Activated CD4-positive, alpha-beta T cell treated with anti-CD3 and anti-CD28 coated beads for 36 hours (primary cell): ENCODE results near the gene ADGRV1. TPM values are rescaled to one million over a fixed set of nuclear protein-coding genes. Genes with fewer than 3 reads are reported as not detected.
"Not testable (repeated sequence)": the region's sequence is repeated elsewhere in the genome, so short reads cannot be mapped to it uniquely, and the experiment has no call there.

Experiments
- ATAC-seq: fragments of 200-7000 bp; cut with Tn5 transposase; one replicate; pipeline ENCODE4 v1.10.0; 2021; ENCODE audit warnings: mild to moderate bottlenecking, moderate library complexity
- CTCF ChIA-PET: fragments of 350-600 bp; sonication (Branson Sonifier 250); formaldehyde crosslinking; loops from one replicate; lab custom pipeline; 2021; ENCODE audit warnings: antibody characterized with exemption; lab: Charles Lee
- POLR2A ChIA-PET: fragments of 350-600 bp; sonication (Branson Sonifier 250); formaldehyde crosslinking; loops from one replicate; lab custom pipeline; 2021; ENCODE audit warnings: antibody characterized with exemption, inconsistent platforms; lab: Charles Lee
- DNase-seq: peaks from one replicate; pipeline ENCODE4 v3.0.0-alpha.2; 2020
- H3K27ac Mint-ChIP-seq: one replicate; pipeline ENCODE4 v1.8.0; 2021; ENCODE audit warnings: mixed read lengths
- H3K27me3 Mint-ChIP-seq: one replicate; pipeline ENCODE4 v1.8.0; 2021; ENCODE audit warnings: mixed read lengths
- H3K36me3 Mint-ChIP-seq: one replicate; pipeline ENCODE4 v1.8.0; 2021; ENCODE audit warnings: low read depth, mixed read lengths
- H3K4me1 Mint-ChIP-seq: one replicate; pipeline ENCODE4 v1.8.0; 2021; ENCODE audit warnings: mixed read lengths
- H3K4me3 Mint-ChIP-seq: one replicate; pipeline ENCODE4 v1.8.0; 2021; ENCODE audit warnings: mild to moderate bottlenecking, moderate library complexity, mixed read lengths
- H3K9me3 Mint-ChIP-seq: one replicate; pipeline ENCODE4 v1.8.0; 2021; ENCODE audit warnings: low read depth, mixed read lengths
- intact Hi-C, 2 experiments: fragments of 100-400 bp; cut with DNase I in 1 of 2; cut with micrococcal nuclease in 1 of 2; formaldehyde crosslinking; loops; one replicate each; pipeline versions ENCODE4 v1.14.2 to v1.15.1; 2022 to 2024; cut with DNase I, micrococcal nuclease
- total RNA-seq, 2 experiments: library from RNA; stranded (reverse); gene quantifications; one replicate each; pipeline ENCODE4 v1.2.3, GENCODE V29; 2021

Gene ADGRV1
- total RNA-seq, 2 experiments from 2014 or later = 0.02 to 0.12 TPM

DNA sequence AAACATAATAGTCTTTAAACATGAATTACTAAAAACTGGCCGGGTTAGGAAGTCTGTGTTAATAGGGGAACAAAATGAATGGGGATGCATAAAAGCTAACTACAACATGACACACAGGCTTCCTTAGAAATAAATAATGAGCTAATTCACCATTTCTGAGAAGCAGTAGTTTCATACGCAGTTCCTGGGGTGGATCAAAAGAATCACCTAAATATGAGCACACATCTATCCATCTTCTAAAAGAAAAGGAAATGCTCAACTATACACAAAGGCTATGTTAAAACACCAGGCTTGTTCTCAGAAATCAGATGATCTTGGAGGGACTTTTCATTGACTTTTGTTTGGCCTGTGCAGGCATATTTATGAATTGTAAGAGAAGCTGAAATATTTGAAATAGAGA, 451.5 kb downstream of the ADGRV1 start:
- no peak for DNase-seq
- H3K4me1 Mint-ChIP-seq = no peaks in the 10 kb centered on the region
- no peak overlapping the region for H3K27ac Mint-ChIP-seq
- intact Hi-C loops = no loop called here
- H3K4me3 Mint-ChIP-seq = no peak overlapping the region
- ChIA-PET POLR2A (interaction anchor here (0.6 kb wide), 1 partner anchor 31 kb away, joined by 7 read pairs; no protein-coding TSS in a partner anchor), CTCF (no interaction called here)
- ATAC-seq = no peak
- no peaks in the 10 kb centered on the region for H3K36me3 Mint-ChIP-seq
- peaks cover 24% of the 10 kb centered on the region for H3K27me3 Mint-ChIP-seq
- H3K9me3 Mint-ChIP-seq = peaks cover under 1% of the 10 kb centered on the region

DNA sequence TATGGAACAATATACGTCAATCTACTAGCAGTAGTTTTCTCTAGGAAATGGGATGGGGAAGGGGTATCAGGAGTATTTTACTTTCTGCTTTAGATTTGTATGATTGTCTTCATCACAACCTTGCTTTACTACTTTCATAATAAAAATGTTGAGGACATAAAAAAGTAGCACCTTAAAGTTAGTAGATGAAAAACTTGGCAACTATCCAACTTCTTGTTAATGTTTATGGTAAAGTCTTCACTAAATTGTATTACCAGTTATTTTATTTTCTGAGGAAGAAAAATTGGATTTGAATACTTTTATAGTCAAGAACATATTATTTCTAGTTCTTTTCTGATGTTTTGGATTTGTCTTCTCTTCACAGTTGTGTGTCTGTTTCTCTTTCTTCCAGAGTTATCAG, 452.4 kb downstream of the ADGRV1 start:
- Mint-ChIP-seq H3K4me3 (no peak overlapping the region), H3K4me1 (no peaks in the 10 kb centered on the region), H3K36me3 (no peaks in the 10 kb centered on the region), H3K27ac (no peak overlapping the region), H3K9me3 (peaks cover 2% of the 10 kb centered on the region), H3K27me3 (peaks cover 24% of the 10 kb centered on the region)
- intact Hi-C loops = no loop called here
- ATAC-seq = no peak
- DNase-seq = no peak
- ChIA-PET POLR2A (no interaction called here), CTCF (no interaction called here)

DNA sequence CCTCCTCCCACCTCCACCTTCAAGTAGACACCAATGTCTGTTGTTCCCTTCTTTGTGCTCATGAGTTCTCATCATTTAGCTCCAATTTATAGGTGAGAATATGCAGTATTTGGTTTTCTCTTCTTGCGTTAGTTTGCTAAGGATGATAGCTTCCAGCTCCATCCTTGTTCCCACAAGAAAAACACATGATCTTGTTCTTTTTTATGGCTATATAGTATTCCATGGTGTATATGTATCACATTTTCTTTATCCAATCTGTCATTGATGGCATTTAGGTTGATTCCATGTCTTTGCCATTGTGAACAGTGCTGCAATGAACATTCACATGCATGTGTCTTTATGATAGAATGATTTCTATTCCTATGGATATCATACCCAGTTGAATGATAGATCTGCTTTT, 454.3 kb downstream of the ADGRV1 start:
- H3K36me3 Mint-ChIP-seq, POLR2A ChIA-PET, H3K4me1 Mint-ChIP-seq, intact Hi-C loops, H3K9me3 Mint-ChIP-seq, DNase-seq, H3K4me3 Mint-ChIP-seq, H3K27ac Mint-ChIP-seq, ATAC-seq: not testable (repeated sequence)
- CTCF ChIA-PET = interaction anchor here (0.7 to 1.4 kb wide), 4 partner anchors 27 to 401 kb away, joined by 3 to 5 read pairs (median 3); no protein-coding TSS in a partner anchor
- peaks cover 27% of the 10 kb centered on the region for H3K27me3 Mint-ChIP-seq

DNA sequence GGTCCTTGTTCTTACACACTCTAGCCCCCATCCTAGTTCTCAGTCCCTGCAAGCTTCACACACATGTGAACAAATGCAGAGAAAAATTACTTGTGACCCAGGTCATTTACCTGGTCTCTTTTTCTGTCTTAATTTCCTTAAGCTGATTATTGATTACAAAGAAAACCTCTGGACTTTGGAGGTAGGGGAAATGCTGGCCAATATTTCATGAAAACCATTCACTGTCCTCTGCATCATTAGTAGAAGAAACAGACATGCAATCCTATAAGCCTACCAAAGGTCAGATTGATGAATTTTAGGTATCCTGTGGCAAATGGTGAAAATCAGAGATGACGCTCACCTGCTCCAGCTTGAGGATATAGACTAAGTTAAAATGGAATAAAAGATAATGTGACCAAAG, 457.7 kb downstream of the ADGRV1 start:
- Mint-ChIP-seq H3K9me3 (peaks cover 2% of the 10 kb centered on the region), H3K27me3 (peaks cover 22% of the 10 kb centered on the region), H3K4me1 (no peaks in the 10 kb centered on the region), H3K36me3 (no peaks in the 10 kb centered on the region), H3K27ac (no peak overlapping the region), H3K4me3 (no peak overlapping the region)
- ATAC-seq (no peak), DNase-seq (no peak)
- ChIA-PET CTCF (interaction anchor here (0.8 kb wide), 1 partner anchor 9 kb away, joined by 3 read pairs; no protein-coding TSS in a partner anchor), POLR2A (no interaction called here)
- intact Hi-C loops = no loop called here

DNA sequence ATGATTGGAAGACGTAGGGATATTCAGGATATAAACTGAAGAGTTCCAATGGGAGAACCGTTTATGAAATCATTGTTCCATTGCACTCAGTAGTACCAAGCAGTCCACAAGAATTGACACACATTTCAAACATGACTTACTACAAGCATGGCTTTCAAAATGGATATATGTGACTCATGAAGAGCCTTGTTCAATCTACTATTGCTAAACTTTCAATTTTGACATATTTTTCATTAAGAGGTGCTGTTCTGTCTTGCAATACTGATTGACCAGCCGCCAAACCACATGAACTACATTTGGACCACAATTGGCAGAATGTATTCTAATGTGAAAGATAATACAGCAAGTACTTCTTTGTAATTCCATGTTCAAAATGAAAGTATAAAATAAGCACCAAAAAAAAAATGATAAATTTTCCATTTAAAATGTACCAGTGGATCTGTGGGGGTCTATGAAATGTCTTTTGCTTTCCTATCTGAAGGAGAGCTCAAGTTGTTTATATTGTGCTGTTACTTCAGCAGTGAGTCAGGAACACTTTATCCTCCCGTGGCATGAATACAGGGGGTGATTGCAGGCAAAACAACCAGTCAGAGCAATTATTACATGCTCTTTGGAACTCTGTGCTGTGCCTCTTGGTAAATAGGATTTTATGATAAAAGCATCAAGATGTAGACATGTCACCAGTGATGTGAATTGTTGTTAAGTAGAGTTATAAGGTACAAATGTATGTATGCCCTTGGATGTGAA, 458.5 kb downstream of the ADGRV1 start:
- Mint-ChIP-seq H3K4me3 (no peak overlapping the region), H3K36me3 (no peaks in the 10 kb centered on the region), H3K9me3 (peaks cover 2% of the 10 kb centered on the region), H3K27me3 (peaks cover 17% of the 10 kb centered on the region), H3K27ac (no peak overlapping the region), H3K4me1 (no peaks in the 10 kb centered on the region)
- ChIA-PET CTCF (interaction anchor here (0.8 kb wide), 1 partner anchor 9 kb away, joined by 3 read pairs; no protein-coding TSS in a partner anchor), POLR2A (no interaction called here)
- ATAC-seq = no peak
- DNase-seq = no peak
- intact Hi-C loops = no loop called here

DNA sequence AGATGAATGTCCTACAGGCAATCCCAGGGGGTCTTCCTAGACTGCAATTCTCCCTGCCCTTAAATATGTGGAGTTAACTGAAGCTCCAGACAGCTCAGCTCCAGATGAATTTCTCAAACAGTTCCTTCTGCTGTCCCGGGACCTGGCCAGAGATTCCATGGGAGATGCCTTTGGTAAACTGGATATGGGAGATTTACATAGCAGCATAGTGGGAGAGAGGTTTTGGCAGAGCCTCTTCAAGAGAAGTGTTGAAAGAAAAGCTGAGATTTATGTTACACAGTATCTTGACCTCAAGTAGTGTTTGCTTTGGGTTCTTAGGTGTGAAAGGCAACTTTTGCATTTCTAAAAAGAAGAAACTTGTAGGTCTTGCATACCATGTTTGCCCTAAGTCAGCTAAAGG, 459.6 kb downstream of the ADGRV1 start:
- POLR2A ChIA-PET = no interaction called here

DNA sequence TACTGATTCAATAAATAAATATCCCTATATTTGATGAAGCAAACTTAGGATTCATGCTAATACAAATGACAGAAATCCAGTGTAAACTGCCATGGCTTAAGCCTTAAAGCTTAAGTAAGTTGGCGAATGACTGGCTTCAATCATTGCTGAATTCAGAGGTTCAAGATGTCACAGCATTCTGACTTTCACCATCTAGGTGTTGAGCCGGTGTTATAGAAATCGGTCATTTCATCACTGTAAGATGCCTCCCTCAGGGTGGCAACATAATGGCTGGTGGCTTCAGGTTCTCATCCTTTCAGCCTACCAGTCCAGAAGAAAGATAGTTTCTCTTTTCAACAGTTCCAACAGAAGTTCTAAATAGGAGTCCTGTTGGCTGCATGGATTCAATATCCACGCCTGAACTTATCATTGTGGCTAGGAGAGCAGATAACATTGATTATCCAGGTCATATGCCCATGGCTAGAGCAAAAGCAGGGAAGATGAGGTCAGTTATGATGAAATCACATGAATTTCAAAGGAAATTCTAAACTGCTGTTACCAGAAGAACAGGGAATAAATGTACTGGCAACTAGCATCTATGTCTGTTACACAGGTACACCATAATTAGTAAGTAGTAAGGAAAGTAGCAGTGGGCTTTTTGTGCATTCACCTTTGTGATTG, 460.2 kb downstream of the ADGRV1 start:
- intact Hi-C loops = no loop called here
- H3K36me3 Mint-ChIP-seq = no peaks in the 10 kb centered on the region
- H3K27ac Mint-ChIP-seq = no peak overlapping the region
- H3K27me3 Mint-ChIP-seq = peaks cover 14% of the 10 kb centered on the region
- no peaks in the 10 kb centered on the region for H3K4me1 Mint-ChIP-seq
- DNase-seq (no peak), ATAC-seq (no peak)
- H3K4me3 Mint-ChIP-seq = no peak overlapping the region
- H3K9me3 Mint-ChIP-seq = peaks cover 2% of the 10 kb centered on the region
- ChIA-PET CTCF (interaction anchor here (0.6 to 1.2 kb wide), 3 partner anchors 9 to 366 kb away, joined by 3 to 4 read pairs (median 3); no protein-coding TSS in a partner anchor), POLR2A (no interaction called here)

More for the DNA sequence above, 459.6 kb downstream of the ADGRV1 start:
- peaks cover 2% of the 10 kb centered on the region for H3K9me3 Mint-ChIP-seq
- CTCF ChIA-PET = interaction anchor here (1.1 kb wide), 1 partner anchor 86 kb away, joined by 3 read pairs; no protein-coding TSS in a partner anchor
- intact Hi-C loops = no loop called here
- DNase-seq (no peak), ATAC-seq (no peak)
- no peak overlapping the region for H3K4me3 Mint-ChIP-seq
- peaks cover 18% of the 10 kb centered on the region for H3K27me3 Mint-ChIP-seq
- no peaks in the 10 kb centered on the region for H3K4me1 Mint-ChIP-seq
- H3K27ac Mint-ChIP-seq = no peak overlapping the region
- no peaks in the 10 kb centered on the region for H3K36me3 Mint-ChIP-seq

DNA sequence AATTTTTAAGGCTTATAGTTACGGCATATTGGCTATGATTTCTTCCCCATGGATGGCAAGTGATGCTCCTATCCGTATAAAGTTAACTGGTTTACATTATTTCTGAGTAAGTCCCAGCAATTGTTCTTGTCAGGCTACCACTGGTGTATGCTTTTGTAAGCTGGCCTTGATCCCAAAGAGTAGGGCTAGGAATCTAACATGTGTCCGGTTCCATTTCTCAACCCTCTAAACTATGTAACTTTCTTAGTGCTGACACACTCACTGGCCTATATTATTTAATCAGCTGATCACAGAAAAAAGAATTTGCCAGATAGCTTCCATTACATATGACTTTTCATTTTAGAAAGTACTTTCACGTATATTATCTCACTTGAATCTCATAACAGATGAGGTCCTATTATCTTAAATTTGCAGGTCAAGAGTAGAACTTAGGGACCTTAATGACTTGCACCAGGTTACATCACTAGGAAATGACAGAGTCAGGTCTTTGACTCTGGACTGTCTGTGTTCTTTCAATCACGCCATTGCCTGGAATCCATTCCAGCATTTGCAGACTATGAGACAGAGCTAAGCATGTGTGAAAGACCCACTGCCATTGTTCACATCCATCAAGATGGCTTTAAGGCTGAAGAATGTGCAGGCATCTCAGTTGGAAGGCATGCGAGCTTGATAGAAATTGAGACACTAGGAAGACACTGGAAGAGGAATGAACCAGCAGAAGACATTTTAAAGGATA, 461.6 kb downstream of the ADGRV1 start:
- no peak overlapping the region for H3K4me3 Mint-ChIP-seq
- peaks cover under 1% of the 10 kb centered on the region for H3K9me3 Mint-ChIP-seq
- no peak for ATAC-seq
- ChIA-PET POLR2A (no interaction called here), CTCF (no interaction called here)
- H3K27ac Mint-ChIP-seq = no peak overlapping the region
- H3K27me3 Mint-ChIP-seq = peaks cover 12% of the 10 kb centered on the region
- H3K4me1 Mint-ChIP-seq = no peaks in the 10 kb centered on the region
- DNase-seq = no peak
- no peaks in the 10 kb centered on the region for H3K36me3 Mint-ChIP-seq
- intact Hi-C loops = no loop called here

DNA sequence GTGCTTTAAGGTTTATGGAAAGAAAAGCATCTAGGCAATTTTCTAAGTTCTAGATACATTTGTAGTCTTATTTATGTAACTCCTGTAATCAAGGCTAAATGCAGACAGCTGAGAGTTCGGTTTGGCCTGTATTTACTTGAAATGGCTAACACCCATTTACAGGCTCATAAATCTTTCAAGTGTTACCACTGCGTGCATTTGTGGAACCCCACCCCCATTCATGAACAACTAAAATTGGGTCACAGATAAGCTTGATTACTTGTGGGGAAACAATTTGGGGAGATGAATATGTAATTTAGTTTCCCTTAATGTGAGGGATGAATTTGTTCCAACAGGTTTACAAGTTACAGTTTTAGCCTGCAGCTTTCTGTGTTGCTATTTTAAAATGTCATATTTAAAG, 463.9 kb downstream of the ADGRV1 start:
- CTCF ChIA-PET = interaction anchor here (0.6 to 1.3 kb wide), 3 partner anchors 17 to 397 kb away, joined by 3 to 4 read pairs (median 3); no protein-coding TSS in a partner anchor

DNA sequence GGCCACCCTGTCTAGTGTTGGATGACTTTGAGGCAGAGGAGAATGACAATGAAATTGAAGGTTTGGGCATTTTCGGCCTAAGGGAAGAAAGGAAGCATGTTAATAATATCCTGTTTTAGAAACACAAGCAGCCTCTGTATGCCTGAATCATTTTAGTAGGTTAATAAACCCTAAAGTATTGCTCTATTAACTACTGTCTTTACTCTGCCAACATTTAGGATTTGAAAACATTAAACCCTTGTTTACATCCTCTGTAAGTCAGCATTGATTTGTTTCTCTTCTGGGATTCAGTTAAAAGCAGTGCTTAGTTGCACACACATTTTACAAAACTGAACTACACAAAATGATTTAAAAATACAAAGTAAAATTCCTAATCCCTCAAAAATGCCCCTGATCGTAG, 465.6 kb downstream of the ADGRV1 start:
- no peaks in the 10 kb centered on the region for H3K9me3 Mint-ChIP-seq
- peaks cover 12% of the 10 kb centered on the region for H3K27me3 Mint-ChIP-seq

More for the DNA sequence above, 463.9 kb downstream of the ADGRV1 start:
- Mint-ChIP-seq H3K4me3 (no peak overlapping the region), H3K9me3 (no peaks in the 10 kb centered on the region), H3K27me3 (peaks cover 7% of the 10 kb centered on the region), H3K36me3 (no peaks in the 10 kb centered on the region), H3K4me1 (no peaks in the 10 kb centered on the region), H3K27ac (no peak overlapping the region)
- POLR2A ChIA-PET = no interaction called here
- intact Hi-C loops = no loop called here
- DNase-seq (no peak), ATAC-seq (no peak)

DNA sequence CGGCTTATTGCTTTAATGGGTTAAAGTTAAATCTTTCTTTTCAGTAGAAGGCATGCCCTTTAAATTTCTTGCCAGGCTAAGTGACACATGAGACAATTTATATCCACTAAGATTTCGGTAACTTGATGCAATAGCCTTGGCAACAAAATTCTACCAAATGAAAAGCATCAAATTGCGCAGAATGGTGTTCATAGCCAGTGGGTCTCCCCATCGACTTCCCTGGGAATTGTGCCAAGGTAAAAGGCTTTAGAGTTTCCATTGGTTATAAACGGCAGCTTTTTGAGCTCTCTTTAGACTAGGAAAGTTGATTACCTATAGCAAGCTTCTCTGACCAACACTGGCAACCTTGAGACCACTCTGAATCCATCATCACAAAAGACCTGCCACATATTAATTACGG, 466.1 kb downstream of the ADGRV1 start:
- Mint-ChIP-seq H3K27me3 (peaks cover 12% of the 10 kb centered on the region), H3K4me1 (no peaks in the 10 kb centered on the region), H3K9me3 (no peaks in the 10 kb centered on the region), H3K4me3 (no peak overlapping the region), H3K27ac (no peak overlapping the region), H3K36me3 (no peaks in the 10 kb centered on the region)
- ChIA-PET CTCF (no interaction called here), POLR2A (no interaction called here)
- intact Hi-C loops = no loop called here
- no peak for ATAC-seq
- DNase-seq = no peak

More for the DNA sequence above, 465.6 kb downstream of the ADGRV1 start:
- H3K27ac Mint-ChIP-seq = no peak overlapping the region
- H3K36me3 Mint-ChIP-seq = no peaks in the 10 kb centered on the region
- DNase-seq = no peak
- intact Hi-C loops = no loop called here
- ChIA-PET CTCF (no interaction called here), POLR2A (no interaction called here)
- H3K4me3 Mint-ChIP-seq = no peak overlapping the region
- H3K4me1 Mint-ChIP-seq = no peaks in the 10 kb centered on the region
- no peak for ATAC-seq
